CD4-positive, alpha-beta T cell treated with Interleukin-21 for 1 hour (primary cell): ENCODE data around the gene RAB12.

Experiments used
- DNase-seq: peaks from one replicate; pipeline ENCODE4 v3.0.0-alpha.2; 2020

Gene RAB12

GRCh38 chr18:8685914-8686216 is 76.6 kb downstream of the RAB12 start:
- DNase-seq = no peak

GRCh38 chr18:8686611-8687010 is 77.4 kb downstream of the RAB12 start:
- DNase-seq = no peak

- DNase-seq = no peak
Measured at GRCh38 chr18:8688216-8688800, 79.1 kb downstream of the RAB12 start.

- DNase-seq = no peak
Measured at GRCh38 chr18:8688816-8689215, 79.6 kb downstream of the RAB12 start.
